ENCODE results near the gene TIPARP. TPM values are rescaled to one million over a fixed set of nuclear protein-coding genes. Genes with fewer than 3 reads are reported as not detected.
"Not testable (repeated sequence)": the region's sequence is repeated elsewhere in the genome, so short reads cannot be mapped to it uniquely, and the experiment has no call there.

TIPARP gene
- total RNA-seq, 3 donors from 2014 or later = 18.2 to 21.7 (median 20.4) TPM

DNA sequence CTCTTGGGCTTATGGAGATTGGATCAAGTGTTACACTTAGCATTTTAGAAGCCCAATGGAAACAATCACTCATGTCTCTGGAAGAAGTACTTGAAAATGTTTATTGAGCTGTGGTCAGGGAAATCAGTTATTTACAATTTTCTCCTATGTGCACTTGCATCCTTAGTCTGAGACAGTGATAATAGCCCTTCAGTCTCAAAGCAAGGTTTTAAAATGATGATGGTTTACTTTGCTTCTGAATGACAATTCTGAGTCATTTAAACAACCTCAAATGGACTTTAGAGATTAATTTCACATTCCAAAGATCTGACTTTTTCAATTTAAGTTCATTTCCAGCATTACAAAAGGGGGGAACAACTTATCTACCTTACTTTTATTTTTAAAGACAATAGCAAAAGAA is 20.1 kb downstream of the TIPARP start:
- peaks cover 30% of the 10 kb centered on the region for H3K4me1 Mint-ChIP-seq (ENCODE audit: low read depth)
- H3K4me3 Mint-ChIP-seq = no peak overlapping the region
- H3K36me3 Mint-ChIP-seq (ENCODE audit: insufficient read depth) = peaks cover 53% of the 10 kb centered on the region
- no peaks in the 10 kb centered on the region for H3K27me3 Mint-ChIP-seq (ENCODE audit: low read depth)
- DNase-seq (no peak), ATAC-seq (no peak)
- H3K9me3 Mint-ChIP-seq = no peaks in the 10 kb centered on the region

DNA sequence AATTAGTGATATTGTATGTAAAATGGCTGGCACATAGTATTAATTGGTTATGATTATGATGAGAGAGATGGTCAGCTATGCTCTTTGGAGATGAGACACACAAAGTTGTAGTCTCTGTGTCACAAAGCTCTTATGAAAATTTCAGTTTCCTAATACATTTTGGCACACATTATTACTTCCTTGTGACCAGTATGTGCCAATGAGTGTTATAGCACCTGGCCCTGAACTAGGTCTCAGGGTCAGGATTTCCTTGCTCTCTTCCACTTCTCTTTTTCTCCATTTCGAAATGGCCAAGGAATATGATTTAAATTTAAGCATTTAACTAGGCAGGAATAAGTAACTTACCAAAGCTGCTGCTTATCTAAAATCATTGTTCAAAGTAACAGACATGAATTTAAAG is 28.0 kb downstream of the TIPARP start:
- no peak for ATAC-seq
- Mint-ChIP-seq H3K36me3 (ENCODE audit: insufficient read depth) (peaks cover 56% of the 10 kb centered on the region), H3K4me3 (no peak overlapping the region), H3K9me3 (no peaks in the 10 kb centered on the region), H3K27me3 (ENCODE audit: low read depth) (no peaks in the 10 kb centered on the region), H3K4me1 (ENCODE audit: low read depth) (peaks cover 8% of the 10 kb centered on the region)
- DNase-seq = no peak

DNA sequence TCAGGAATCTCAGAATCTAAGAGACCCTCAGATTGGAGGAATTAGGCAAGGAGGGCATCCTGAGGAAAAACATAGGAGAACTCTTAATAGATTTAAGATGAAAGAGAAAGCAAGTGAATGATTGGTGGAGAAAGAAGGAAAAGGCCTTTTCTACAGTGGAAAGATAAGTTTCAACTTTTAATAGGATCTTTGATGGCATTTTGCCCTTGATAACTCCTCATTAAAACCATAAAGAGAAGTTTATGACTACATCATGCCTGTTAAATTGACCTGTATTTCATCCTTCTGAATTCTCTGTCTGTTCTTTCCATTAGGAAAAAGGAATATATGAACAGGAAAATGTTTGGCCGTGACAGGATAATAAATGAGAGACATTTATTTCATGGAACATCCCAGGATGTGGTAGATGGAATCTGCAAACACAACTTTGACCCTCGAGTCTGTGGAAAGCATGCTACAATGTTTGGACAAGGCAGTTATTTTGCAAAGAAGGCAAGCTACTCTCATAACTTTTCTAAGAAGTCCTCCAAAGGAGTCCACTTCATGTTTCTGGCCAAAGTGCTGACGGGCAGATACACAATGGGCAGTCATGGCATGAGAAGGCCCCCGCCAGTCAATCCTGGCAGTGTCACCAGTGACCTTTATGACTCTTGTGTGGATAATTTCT is 30.1 kb downstream of the TIPARP start:
- H3K4me3 Mint-ChIP-seq = no peak overlapping the region

DNA sequence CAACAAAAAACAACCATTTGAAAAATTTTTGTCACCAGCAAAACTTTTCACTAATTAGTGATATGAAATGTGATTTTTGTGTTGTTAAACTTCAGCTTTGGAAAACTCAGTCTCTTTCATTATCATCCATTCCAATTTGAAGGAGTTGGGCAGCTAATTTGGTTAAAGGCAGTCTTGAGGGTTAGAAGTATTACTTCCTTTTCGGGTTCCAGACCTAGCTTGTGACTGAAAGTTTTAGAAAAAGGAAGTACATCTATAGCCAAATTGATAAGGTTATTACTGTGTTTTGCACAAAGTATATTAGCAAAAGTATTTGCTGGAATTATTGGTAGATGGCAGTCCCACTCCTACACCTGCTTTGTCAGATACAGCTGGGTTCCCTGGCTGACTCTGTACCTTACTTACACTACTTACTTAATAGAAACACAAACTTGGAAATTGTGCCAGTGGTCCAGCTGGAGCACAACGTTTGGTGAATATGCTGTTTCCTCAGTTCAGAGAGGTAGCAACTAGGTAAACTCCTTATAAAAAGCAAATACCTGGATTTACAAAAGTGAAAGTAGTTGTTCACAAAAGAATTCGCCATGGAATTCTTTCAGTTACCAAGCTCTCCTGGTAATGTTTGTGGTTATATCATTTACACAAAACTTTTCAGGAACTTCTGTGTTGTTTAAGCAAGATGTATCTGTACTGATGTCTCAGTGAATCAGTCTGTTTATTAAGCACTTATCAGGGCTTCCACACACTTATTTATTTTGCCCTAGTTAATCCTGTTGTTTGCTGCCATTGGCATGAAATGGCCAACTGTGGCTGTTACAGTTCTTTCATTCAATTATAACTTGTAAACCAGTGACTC is 31.6 kb downstream of the TIPARP start:
- Mint-ChIP-seq H3K36me3 (ENCODE audit: insufficient read depth) (peaks cover 43% of the 10 kb centered on the region), H3K4me1 (ENCODE audit: low read depth) (peaks cover 2% of the 10 kb centered on the region), H3K27me3 (ENCODE audit: low read depth) (no peaks in the 10 kb centered on the region), H3K9me3 (no peaks in the 10 kb centered on the region), H3K4me3 (no peak overlapping the region)
- ATAC-seq (no peak), DNase-seq (no peak)

More for the DNA sequence above, 30.1 kb downstream of the TIPARP start:
- H3K36me3 Mint-ChIP-seq (ENCODE audit: insufficient read depth) = peaks cover 44% of the 10 kb centered on the region
- ATAC-seq (no peak), DNase-seq (no peak)
- no peaks in the 10 kb centered on the region for H3K9me3 Mint-ChIP-seq
- peaks cover 5% of the 10 kb centered on the region for H3K4me1 Mint-ChIP-seq (ENCODE audit: low read depth)
- no peaks in the 10 kb centered on the region for H3K27me3 Mint-ChIP-seq (ENCODE audit: low read depth)

DNA sequence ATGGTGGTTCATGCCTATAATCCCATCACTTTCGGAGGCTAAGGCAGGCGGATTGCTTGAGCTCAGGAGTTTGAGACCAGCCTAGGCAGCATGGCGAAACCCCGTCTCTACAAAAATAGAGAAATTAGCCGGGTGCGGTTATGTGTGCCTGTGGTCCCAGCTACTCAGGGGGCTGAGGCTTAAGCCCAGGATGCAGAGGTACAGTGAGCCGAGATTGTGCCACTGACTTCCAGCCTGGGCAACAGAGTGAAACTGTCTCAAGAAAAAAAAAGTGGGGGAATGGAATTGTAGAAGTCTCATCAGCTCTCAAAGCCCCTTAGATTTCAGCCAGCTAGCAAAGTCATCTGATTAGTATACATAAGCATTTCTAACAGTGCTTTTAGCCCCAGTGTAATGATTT is 33.2 kb downstream of the TIPARP start:
- ATAC-seq (no peak), DNase-seq (no peak)
- no peaks in the 10 kb centered on the region for H3K27me3 Mint-ChIP-seq (ENCODE audit: low read depth)
- H3K36me3 Mint-ChIP-seq (ENCODE audit: insufficient read depth) = peaks cover 35% of the 10 kb centered on the region
- no peak overlapping the region for H3K4me3 Mint-ChIP-seq
- peaks cover 3% of the 10 kb centered on the region for H3K4me1 Mint-ChIP-seq (ENCODE audit: low read depth)
- H3K9me3 Mint-ChIP-seq = no peaks in the 10 kb centered on the region

DNA sequence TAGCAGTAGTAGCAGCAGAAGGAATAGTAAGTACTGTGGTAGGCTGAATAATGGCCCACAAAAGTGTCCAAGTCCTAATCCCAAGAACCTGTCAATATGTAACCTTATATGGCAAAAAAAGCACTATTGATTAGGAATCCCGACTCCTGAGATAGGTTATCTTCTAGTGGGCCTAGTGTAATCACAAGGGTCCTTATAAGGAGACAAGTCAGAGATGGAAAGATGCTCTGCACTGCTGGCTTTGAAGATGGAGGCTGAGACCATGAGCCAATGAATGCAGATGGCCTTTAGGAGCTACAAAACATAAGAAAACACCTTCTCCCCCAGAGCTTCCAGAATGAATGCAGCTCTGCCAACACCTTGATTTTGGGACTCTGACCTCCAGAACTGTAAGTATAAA is 36.0 kb downstream of the TIPARP start:
- no peaks in the 10 kb centered on the region for H3K27me3 Mint-ChIP-seq (ENCODE audit: low read depth)
- no peak overlapping the region for H3K4me3 Mint-ChIP-seq
- no peaks in the 10 kb centered on the region for H3K9me3 Mint-ChIP-seq
- H3K4me1 Mint-ChIP-seq (ENCODE audit: low read depth) = peaks cover 3% of the 10 kb centered on the region
- DNase-seq = no peak
- no peak for ATAC-seq
- H3K36me3 Mint-ChIP-seq (ENCODE audit: insufficient read depth) = peaks cover 20% of the 10 kb centered on the region

DNA sequence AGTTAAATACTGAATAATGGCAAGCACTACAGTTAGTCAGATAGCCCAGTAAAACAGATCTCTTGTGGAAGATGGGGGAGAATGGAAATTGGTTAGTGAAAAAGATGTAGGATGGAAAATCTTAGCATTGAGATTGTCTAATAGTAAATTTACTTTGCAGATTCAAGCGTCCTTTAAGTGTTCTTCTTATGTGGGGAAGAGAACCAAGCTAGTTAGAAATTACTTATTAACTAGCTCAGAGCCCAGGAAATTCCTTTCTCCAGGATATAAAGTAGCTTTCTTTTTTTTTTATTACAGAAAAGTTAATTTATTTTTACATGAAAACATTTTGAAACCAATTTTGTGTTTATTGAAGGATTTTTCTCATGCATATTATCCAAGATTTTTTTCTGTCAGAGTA is 36.7 kb downstream of the TIPARP start:
- Mint-ChIP-seq H3K4me3 (no peak overlapping the region), H3K4me1 (ENCODE audit: low read depth) (peaks cover 3% of the 10 kb centered on the region), H3K27me3 (ENCODE audit: low read depth) (no peaks in the 10 kb centered on the region), H3K9me3 (no peaks in the 10 kb centered on the region), H3K36me3 (ENCODE audit: insufficient read depth) (peaks cover 20% of the 10 kb centered on the region)
- DNase-seq (no peak), ATAC-seq (no peak)

DNA sequence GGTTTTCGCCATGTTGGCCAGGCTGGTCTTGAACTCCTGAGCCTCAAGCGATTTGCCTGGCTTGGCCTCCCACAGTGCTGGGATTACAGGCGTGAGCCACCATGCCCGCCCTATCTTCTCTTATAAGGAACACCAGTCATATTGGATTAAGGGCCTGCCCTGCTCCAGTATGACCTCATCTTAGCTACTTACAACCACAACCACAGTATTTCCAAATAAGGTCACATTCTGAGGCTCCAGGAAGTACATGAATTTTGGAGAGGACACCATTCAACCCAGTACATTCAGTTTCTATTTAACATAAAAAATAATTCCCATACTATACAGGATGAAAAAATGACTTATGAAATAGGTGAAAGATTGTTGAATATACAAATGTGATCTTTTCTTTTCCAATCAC is 37.6 kb downstream of the TIPARP start:
- ATAC-seq = peak; percentile 79 to 86
- DNase-seq; H3K4me1 Mint-ChIP-seq (ENCODE audit: low read depth); H3K9me3 Mint-ChIP-seq; H3K4me3 Mint-ChIP-seq; H3K27me3 Mint-ChIP-seq (ENCODE audit: low read depth): not testable (repeated sequence)
- peaks cover 17% of the 10 kb centered on the region for H3K36me3 Mint-ChIP-seq (ENCODE audit: insufficient read depth)

DNA sequence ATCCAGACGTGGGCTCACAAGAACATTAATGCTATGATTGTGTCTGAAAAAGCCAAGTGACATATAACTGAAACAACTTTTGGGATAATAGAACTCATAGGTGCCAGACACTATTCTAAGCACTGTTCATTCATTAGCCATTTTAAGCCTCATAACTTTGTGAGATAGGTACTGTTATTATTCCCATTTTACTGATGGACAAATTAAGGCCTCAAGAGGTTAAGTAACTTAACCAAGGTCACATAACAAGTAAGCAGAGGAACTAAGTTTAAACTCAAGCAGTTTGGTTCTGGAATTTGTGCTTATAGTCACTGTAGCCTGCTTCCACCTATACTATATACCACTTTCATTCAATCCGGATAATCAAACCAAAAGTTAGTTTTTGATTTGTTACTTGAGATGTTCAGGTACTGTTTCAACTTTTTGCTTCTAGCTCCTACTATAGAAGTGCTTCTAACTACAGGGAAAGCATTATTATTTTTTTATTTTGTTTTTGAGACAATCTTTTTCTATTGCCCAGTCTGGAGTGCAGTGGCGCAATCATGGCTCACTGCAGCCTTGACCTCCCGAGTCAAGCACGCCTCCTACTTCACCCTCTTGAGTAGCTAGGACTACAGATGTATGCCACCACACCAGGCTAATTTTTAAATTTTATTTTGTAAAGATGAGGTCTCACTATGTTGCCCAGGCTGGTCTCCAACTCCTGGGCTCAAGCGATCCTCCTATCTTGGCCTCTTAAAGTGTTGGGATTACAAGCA is 41.9 kb downstream of the TIPARP start:
- no peaks in the 10 kb centered on the region for H3K9me3 Mint-ChIP-seq
- ATAC-seq = no peak
- no peaks in the 10 kb centered on the region for H3K27me3 Mint-ChIP-seq (ENCODE audit: low read depth)
- no peaks in the 10 kb centered on the region for H3K4me1 Mint-ChIP-seq (ENCODE audit: low read depth)
- H3K4me3 Mint-ChIP-seq = no peak overlapping the region
- DNase-seq = no peak
- H3K36me3 Mint-ChIP-seq (ENCODE audit: insufficient read depth) = peaks cover 4% of the 10 kb centered on the region

DNA sequence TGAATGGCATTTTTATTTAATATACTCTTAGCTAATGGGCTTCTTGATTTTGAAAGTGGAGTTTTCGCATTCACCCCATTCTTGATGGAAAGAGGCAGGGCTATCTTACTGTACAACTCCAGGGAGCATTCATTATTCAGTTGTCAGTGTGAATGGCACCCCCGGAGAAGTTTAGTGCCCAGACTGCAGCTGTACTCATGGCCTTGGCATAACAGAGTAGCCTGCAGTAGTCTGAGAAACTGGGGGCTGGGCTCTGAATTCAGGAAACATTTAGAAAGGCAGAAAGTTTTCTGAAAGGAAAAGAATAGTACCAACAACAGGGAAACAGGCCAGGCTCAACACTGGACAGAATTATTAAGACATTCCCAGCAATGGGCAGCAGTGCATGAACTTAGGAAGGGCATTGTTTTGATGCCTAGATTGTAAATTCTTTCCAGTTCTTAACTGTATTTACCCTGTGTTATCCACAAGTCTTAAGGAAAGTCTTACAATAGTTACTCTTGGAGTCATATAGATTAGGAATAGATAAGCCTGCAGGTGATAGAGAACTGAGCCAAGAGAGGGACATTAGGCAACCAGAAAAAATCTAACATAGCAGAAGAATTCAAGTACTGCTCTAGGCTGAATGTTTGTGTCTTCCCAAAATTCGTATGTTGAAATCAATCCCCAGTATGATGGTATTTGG is 44.4 kb downstream of the TIPARP start:
- no peaks in the 10 kb centered on the region for H3K9me3 Mint-ChIP-seq
- H3K4me1 Mint-ChIP-seq (ENCODE audit: low read depth) = no peaks in the 10 kb centered on the region
- peaks cover 4% of the 10 kb centered on the region for H3K36me3 Mint-ChIP-seq (ENCODE audit: insufficient read depth)
- no peak overlapping the region for H3K4me3 Mint-ChIP-seq
- no peak for ATAC-seq
- H3K27me3 Mint-ChIP-seq (ENCODE audit: low read depth) = no peaks in the 10 kb centered on the region
- DNase-seq = no peak

DNA sequence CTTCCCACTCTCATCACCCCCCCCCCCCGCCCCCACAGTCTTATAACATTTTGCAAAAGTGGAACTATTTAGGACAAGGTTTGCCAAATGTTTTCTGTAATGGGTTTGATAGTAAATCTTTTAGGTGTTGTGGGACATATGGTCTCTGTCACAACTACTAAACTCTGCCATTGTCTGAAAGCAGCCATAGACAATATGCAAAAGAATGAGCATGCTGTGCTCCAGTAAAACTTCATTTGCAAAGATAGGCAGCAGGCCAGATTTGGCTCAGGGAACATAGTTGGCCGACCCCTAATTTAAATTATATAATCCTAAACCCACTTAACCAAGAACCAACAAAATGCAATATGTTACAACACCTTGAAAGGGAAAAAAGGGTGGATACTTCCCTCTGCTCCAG is 46.4 kb downstream of the TIPARP start:
- DNase-seq (no peak), ATAC-seq (no peak)
- Mint-ChIP-seq H3K4me1 (ENCODE audit: low read depth) (no peaks in the 10 kb centered on the region), H3K9me3 (no peaks in the 10 kb centered on the region), H3K4me3 (no peak overlapping the region), H3K27me3 (ENCODE audit: low read depth) (no peaks in the 10 kb centered on the region), H3K36me3 (ENCODE audit: insufficient read depth) (peaks cover 2% of the 10 kb centered on the region)

DNA sequence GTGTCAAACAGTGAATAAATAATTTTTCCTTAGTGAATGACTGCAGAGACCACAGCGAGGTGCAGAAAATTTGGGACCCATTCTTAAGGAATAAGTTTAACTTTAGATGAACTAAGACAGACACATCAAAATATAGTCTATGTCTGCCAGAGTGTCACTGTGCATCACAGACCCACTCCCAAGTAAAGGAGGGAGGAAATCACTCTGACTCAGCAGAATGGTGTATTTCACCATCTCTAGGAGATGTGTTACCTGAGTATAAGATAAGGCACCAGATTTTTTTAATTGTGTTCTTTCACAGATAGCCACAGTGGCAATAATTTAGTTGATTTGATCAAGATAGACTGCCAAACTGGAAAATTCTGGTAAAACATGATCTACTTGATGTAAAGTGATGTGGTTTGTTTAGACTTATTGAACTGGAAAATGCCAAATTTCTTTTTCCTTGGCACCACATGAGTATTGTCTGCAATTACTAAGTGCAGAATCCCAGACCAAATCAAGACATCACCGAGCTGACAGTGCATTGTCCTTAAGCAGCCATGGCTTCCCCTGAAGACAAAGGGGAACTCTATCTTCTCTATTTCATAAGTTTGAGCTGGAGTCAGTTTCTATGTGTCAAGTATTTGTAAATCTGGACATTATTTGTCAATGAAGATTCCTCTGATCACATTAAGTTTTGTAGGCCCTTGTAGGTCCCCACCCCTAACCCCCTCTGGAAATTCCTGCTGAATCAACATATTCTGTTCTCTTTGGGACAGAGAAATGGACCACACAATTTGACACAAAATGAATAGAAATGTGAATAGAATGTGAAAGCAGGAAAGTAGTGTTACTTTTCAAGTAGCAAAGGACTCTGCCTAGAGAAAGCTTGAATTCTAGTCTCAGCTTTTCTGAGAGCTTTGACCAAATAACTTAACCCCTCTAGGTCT is 47.6 kb downstream of the TIPARP start:
- H3K36me3 Mint-ChIP-seq (ENCODE audit: insufficient read depth) = peaks cover 3% of the 10 kb centered on the region
- no peaks in the 10 kb centered on the region for H3K27me3 Mint-ChIP-seq (ENCODE audit: low read depth)
- no peak overlapping the region for H3K4me3 Mint-ChIP-seq
- no peaks in the 10 kb centered on the region for H3K9me3 Mint-ChIP-seq
- ATAC-seq (no peak), DNase-seq (no peak)
- H3K4me1 Mint-ChIP-seq (ENCODE audit: low read depth) = no peaks in the 10 kb centered on the region

DNA sequence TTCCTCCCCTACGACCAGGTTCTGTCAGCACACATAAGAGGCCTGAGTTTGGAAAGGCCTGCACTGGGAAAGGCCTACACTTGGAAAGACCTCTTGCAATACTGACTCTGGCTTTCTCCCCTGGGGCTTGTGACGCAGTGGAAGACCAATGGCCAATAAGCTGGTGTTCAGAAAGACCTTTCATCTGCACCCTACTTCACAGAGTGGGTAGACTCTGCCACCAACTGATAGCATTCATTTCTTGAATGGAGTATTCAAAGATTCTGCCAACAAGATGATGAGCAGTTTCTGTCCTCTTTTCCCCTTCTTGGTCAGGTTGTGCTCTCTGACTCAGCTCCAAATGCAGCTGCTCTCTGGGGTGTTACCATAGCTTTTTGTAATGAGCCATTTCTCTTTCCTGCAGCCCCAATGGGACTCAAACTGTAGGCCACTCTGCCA is 48.8 kb downstream of the TIPARP start:
- no peaks in the 10 kb centered on the region for H3K4me1 Mint-ChIP-seq (ENCODE audit: low read depth)
- ATAC-seq (peak; percentile 63 to 73), DNase-seq (no peak)
- H3K27me3 Mint-ChIP-seq (ENCODE audit: low read depth) = no peaks in the 10 kb centered on the region
- H3K9me3 Mint-ChIP-seq = no peaks in the 10 kb centered on the region
- no peak overlapping the region for H3K4me3 Mint-ChIP-seq
- H3K36me3 Mint-ChIP-seq (ENCODE audit: insufficient read depth) = peaks cover 3% of the 10 kb centered on the region
